Activated gamma-delta T cell (primary cell): Measurements from ENCODE around the gene DENND5B.
"Not testable (repeated sequence)": the region's sequence is repeated elsewhere in the genome, so short reads cannot be mapped to it uniquely, and the experiment has no call there.

Source experiments
- DNase-seq: peaks from one replicate; lab custom pipeline; 2025; lab: John Stamatoyannopoulos, UW
- total RNA-seq, 2 donors: gene quantifications; one replicate each; lab custom pipeline; 2026; lab: John Stamatoyannopoulos, UW

Gene DENND5B
- 1.4 to 4.6 reads per million in 2 donors for total RNA-seq

DNA sequence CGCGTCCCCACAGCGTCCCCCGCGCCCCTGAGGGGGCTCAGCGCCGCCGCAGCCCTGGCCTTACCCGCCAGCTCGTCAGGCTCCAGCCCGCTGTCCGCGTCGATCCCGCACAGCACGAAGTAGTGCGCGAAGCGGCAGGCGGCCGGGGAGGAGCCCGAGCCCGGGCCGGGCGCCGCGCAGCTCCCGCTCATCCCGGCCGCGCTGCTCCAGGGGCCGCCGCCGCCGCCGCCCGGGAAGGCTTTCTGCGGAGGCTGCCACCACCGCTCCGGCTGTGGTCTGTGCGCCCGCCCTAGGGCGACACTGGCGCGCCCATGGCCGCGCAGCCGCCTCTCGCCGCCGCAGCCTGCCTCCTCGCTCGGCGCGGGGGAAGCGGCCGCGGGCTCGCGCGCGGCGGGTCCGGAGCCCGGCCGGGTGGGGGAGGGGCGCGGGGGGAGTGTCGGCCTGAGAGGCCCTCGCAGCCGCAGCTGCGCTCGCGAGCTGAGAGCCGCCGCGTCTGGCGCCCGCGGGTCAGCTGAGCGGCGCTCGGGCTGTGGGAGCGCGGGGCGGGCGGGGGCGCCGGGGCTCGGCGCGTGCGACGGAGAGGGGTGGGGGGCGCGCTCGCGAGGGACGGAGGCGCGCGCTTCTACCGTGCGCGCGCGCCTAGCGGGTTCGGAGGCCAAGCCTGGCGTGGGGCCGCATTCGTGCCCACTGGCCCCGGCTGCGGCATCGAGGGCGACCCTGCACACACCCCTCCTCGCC lies at the start of gene DENND5B:
Gene DENND5B, minus strand, starts transcription at position 495 of the 738 bp plus-strand sequence. Its CDS starts 304 bp downstream, at position 191.
- DNase-seq, result peak; percentile 17

DNA sequence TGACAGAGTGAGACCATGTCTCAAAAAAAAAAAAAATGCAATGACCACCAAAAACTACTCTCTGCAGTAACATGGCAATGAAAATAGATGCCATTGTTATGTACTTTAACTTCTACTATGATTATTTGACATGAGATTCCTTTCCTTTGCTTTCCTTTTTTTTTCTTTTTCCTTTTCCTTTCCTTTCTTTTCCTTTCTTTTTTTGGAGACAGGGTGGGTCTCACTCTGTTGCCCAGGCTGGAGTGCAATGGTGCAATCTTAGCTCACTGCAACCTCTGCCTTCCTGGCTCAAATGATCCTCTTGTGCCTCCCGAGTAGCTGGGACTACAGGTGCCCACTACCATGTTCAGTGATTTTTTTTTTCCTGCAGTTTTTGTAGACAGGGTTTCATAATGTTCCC lies 43.7 kb upstream of the DENND5B start:
- no peak for DNase-seq

DNA sequence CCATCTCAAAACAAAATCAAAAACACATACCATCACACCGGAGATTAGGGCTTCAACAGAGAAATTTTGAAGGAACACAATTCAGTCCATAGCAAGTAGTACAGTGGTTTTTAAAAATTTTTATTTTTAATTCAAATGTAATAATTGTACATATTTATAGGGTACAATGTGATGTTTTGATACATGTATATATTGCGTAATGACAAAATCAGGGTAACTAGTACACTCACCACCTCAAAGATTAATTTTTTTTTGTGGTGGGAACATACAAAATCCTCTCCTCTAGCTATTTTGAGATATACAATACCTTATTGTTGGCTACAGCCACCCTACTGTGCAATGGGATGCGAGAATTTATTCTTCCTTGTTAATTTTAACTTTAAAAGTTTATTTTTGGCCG lies 42.5 kb upstream of the DENND5B start:
- DNase-seq, result no peak

DNA sequence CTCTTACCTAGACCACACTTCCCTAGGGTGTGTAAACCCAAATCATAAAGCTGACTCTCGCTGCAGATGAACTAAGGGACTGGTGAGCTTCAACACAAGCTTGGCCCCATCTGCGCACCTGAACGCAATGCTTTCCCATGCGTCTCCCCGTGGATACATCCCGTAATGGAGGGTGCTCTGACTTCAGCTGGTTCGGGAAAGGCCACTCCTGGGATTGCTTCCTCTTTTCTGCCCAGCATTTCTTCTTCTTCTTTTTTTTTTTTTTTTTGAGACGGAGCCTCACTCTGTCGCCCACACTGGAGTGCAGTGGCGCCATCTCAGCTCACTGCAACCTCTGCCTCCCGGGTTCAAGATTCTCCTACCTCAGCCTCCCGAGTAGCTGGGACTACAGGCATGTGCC lies 40.9 kb upstream of the DENND5B start:
- no peak for DNase-seq

DNA sequence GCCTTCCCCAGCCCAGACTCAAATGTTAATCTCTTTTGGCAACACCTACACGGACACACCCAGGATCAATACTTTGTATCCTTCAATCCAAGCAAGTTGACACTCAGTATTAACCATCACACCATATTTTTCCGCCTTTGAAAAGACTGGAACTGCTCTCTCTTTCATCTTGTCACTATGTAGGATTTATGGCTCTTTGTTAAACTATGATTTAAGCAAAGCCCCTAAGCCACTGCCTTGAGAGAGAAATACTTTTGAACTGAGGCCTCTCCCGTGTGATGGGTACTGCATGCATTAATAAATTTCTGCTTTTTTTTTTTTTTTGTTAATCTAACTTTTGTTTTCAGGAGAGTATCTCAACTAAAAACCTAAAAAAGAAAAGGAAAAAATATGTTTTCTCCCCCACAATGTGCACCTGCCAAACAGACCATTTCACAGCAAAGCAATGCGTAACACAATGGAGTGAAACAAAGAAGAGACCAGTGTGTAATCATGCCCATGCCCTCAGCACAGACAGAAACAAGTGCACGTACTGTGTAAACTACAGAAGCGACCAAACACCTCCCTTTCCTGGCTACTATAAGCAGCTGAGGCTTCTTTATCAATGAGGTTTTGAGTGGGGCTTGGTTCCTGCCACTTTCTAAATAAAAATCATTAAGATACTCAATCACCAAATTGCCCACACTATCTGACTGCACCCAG lies 40.2 kb upstream of the DENND5B start:
- no peak for DNase-seq

DNA sequence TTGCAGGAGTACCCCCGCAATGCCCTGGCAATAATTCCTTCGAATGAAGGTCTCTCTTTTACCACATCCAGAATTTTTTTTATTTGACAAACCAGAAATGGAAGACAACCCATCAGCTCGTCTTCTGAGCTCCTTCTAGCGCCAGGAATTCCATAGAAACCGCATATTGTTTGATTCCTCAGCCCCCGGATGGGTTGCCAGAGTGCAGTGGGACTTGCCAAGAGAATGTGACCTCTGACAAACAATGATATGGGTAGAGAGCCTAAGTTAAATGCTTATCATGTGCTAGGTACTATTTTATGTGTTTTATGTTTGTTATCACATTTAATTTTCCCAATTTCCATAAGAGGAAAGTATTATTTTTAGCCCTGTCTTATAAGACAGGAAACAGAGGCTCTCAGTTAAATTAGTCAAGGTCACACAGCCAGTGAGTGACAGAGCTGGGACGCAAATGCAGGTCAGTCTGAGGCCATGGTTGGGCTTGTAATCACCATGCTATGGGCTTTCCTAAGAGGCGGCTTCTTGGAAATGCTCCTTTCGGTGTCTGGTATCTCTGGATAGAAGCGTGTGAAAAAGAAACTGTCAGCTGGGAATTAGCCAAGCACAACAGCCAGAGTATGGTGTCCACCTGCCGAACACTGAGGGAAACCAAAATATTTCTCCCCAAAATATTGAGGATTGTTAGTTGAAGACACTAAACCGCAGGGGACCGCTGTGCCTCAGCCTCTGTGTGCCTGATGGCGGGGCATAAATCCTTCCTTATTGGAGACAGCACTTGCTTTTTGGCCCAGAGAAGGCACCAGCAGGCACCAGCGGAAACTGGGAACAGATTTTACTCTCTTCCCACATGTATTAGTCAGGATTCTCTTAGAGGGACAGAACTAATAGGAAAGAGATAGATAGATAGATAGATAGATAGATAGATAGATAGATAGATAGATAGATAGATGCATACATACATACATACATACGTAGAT lies 39.1 kb upstream of the DENND5B start:
- DNase-seq, result no peak

DNA sequence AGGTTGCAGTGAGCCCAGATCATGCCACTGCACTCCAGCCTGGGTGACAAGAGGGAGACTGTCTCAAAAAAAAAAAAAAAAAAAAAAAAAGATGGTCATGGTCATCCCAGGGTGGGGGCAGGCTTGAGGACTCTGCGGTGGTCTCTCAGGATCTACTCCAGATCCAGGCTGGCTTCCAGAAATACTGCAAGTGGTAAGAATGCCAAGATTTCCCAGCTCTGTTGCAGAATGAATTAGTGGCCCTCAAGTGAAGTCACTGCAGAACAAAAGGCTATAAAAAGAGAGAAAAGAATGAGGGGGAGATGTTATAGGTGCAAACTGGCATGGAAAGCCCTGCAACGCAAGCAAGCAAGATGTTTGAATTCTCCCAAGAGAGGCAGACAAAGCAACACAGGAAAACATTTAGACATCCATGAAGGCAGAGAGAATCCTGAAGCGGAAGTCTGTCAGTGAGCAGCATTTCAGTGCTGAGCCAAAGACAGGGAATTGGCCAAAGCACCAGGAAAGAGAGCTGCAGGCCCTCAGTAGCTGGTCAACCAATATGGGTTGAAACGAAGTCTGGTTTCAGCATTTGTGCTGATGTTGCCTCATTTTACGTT lies 36.6 kb upstream of the DENND5B start:
- no peak for DNase-seq

DNA sequence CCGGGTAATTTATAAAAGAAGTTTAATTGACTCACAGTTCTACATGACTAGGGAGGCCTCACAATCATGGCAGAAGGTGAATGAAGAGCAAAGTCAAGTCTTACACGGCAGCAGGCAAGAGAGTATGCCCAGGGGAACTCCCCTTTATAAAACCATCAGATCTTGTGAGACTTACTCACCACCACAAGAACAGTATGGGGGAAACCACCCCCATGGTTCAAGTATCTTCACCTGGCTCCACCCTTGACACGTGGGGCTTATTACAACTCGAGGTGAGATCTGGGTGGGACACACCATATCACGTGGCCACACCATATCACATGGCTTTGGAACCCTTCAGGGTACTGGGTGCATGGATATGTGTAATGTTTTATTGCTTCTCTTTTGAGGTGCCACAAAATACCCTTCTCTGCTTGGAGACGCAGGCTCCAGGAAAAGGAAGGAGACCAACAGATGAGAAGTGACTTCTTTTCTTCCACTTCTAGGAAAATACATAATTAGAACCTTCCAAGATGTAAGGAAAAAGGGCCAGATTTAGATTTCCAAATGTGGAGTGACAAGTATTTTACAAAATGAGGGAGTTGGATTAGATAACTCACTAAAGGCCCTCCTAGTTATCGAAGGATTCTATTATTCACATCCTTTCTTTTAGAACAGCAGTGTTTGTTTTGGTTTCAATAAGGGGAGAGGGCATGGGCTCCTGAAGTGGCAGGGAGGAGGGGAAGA lies 35.5 kb upstream of the DENND5B start:
- DNase-seq, result no peak

DNA sequence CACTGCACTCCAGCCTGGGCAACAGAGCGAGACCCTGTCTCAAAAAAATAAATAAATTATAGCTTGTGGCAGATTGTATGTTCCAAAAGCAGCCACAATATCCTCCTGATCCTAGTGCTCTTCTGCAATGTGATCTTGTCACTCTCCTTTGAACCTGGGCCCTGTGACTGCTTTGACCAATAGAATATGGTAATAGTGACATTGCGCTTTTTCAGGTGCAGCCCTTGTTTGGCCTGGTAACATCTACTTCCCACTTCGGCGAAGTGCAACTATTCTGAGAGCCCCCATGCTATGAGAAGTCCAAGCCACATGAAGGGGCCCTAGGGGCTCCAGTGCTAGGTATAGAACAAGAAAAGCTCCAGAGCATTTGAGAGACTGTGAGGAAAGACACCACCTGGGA lies 31.1 kb upstream of the DENND5B start:
- no peak for DNase-seq

DNA sequence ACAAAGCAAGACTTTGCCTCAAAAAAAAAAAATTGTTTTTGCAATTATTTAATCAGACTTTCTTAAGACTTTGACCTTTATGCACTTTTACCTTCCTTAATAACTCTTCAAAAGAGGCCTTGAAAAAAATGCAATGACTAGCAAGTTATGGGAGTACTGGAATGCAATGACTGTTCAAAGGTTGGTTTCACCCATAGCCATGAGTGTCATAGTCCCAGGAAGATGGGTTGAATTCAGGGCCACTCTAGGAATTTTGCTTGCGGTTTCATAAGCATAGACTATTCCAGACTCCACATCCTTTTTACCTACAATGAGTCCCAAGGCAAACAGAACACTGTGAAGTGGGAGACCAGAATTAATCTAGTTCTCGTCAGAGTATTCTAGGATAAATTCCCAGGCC lies 29.4 kb upstream of the DENND5B start:
- DNase-seq, result no peak

DNA sequence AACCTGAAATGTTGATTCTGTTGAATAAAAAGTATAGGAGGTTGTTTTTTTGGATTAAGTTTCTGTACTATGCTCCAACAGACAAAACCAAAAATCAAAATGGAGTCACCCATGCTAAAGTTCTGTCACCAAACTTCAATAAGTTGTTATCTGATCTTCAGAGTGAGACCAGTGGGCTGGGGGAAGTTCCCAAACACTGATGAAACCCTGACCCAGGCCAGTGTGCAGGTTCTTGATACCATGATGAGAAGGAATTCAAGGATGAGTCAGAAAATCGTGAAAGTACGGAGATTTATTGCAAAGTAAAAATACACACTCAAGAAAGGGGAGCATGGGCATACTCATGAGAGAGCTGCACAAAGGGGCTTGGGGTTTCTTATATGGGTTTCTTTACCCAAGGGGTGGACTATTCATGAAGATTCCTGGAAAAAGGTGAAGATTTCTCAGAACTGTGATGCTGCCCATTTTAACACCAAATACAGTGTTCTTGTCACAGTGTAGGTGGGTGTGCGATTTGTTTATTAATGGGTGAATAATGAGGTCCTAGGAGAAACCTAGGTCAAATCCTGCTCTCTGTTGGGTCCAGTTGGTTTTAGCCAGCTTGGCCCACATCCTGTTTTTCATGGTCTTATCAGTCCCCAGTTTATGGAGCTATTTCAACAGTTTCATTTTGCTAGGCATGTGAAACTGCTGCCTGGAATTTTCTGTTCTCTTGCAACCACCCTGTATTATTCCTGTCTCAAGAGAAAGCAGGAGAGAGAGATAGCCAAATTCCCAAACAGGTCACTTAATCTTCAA lies 27.5 kb upstream of the DENND5B start:
- DNase-seq, result no peak

DNA sequence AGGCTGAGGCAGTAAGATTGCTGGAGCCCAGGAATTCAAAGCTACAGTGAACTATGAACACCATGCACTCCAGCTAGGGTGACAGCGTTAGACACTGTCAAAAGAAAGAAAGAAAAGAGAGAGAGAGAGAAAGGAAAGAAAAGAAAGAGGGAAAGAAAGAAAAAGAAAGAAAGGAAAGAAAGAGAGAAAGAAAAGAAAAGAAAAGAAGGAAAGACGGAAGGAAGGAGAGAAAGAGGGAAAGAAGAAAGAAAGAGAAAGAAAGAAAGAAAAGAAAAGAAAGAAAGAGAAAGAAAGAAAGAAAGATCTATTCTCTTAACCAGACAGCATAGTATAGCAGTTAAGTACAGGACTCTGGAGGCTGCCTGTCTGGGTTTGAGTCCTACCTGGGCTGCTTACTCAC lies 21.9 kb upstream of the DENND5B start:
- no peak for DNase-seq

DNA sequence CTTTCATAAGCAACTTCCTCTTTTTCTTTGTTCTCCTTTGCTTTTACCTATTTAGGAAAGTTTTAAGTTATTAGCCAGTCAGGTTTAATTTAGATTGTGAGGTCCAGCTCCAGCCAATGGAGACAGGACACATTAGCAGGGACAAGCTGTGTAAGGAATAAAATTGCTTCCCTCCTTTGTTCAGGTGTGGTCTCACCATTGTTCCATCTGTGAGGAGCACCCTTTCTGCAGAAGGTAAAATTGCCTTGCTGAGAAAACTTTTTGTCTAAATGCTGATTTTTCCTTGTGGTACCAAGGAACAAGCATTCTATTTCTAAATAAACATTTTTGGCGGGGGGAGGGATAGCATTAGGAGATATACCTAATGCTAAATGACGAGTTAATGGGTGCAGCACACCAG lies 17.4 kb upstream of the DENND5B start:
- DNase-seq, result not testable (repeated sequence)

DNA sequence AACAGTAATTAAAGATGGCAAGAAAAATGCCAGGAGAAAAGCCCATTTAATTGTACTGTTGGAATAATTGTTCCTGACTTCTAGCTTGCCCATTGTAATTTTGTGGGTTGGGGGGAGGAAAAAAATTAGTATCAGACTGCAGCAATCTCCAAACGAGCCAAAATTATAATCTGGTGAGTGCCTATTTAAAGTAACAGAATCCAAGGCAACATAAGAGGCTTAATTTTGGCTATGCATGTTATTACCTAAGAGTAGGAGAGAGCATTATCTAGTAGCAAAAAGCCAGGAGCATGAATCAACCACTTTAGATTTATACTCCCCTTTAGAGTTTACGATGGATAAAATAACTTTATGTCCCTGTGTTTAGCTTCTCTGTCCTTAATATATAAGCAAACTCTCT lies 14.6 kb upstream of the DENND5B start:
- no peak for DNase-seq

DNA sequence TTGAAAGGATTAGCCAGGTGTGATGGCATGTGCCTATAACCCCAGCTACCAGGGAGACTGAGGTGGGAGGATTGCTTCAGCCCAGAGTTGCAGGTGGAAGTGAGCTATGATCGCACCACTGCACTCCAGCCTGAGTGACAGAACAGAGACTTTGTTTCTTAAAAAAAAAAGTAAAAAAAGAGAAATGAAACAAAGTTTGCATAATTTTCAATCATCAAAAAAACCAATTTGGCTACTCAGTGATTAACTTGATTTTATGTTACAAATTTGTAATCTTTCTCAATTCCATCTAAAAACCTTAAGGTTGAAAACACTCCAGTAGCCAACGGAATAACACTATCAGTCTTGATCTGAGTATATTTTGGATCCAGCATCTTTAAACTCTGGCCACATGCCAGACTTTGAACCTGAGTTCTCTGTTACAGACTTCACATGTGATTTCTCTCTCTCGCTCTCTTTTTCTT lies 12.6 kb upstream of the DENND5B start:
- DNase-seq, result no peak

DNA sequence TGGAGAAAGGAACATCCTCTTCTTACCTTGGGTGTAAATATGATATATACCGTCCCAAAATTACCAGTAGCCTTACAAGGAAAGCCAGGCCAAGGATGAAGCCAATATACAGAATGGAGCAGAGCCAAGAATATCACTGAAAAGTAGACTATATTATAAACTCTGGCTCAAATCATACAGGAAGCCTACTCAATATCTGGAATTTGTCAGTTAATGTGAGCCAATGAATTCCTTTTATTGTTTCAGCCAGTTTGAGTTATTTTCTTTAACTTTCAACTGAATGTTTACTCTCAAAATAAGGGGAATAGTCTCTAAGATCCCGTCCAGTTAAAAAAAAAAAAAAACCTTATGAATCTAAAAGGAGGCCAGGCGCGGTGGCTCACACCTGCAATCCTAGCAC lies 9.8 kb upstream of the DENND5B start:
- DNase-seq, result no peak

DNA sequence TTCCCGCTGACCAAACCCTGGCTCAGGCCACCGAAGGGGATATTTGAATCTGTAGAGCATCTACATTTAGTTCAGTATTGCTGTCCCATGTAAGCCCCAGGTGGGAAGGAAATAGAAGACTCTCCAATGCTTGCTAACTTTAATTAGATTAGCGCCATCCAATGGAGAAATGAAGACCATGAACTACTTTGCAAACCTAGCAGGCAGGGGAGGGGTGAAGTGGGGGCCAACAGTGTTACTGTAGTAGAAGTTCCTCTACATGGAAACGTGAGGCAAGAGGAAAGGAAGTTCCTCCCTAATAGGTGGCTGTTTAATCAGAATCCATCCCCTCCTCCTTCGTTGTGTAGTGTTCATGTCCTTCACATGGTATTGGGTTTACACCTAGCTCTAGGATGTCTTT lies 9.3 kb upstream of the DENND5B start:
- DNase-seq, result no peak

DNA sequence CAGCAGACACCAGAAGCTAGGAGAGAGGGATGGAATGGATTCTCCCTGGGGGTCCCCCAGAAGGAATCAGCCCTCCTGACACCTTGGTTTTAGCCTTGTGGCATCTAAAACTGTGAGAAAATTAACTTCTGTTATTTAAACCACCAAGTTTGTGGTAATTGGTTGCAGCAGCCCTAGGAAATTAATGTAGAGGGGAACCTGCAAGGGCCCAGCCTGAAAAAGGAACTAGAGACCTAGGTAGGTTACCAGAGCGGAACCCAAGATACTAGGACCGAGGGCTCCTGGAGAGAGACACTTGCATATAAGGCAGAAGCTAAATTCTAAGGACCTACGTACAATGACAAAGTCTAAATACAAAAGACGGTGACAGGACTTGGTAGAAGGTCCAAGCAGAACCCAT lies 8.1 kb upstream of the DENND5B start:
- DNase-seq, result no peak

DNA sequence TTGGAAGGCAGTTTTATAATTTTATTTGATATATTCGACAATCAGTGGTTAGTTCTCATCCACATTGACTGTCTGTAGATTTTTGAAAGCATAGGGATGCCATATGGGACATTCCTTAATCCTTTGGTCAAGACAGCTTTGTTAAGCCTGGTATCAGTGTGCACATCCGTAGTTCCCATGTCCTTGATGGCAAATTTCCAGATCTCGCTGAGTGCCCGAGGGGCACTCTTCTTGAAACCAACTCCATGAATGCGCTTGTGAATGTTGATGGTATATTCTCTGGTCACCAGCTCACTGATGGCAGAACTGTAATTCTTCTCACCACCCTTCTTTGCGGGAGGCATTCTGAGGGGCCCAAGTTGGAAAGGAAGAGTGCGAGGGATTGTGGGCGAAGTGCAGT lies 6.1 kb upstream of the DENND5B start:
- no peak for DNase-seq

DNA sequence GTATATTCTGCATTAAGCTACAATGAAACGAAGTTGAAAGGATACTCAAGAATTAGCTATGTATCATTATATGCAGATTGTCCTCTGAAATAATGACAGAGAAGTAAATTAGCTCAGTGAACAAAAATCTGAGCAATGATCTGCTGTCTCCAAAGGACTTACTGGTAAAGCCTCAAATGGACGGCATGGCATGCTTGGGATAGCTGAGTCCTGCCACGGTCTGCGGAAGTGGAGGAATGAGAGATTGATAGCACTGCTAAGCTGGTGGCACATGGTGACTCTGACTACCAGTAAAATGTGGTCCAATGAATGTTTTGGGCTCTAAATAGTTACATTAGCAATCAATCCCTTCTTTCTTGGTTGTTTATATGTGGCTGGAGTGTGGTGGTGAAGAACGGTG lies 3.7 kb upstream of the DENND5B start:
- DNase-seq, result no peak
